ENCODE data around the gene HOXD13.

The HOXD13 gene

DNA sequence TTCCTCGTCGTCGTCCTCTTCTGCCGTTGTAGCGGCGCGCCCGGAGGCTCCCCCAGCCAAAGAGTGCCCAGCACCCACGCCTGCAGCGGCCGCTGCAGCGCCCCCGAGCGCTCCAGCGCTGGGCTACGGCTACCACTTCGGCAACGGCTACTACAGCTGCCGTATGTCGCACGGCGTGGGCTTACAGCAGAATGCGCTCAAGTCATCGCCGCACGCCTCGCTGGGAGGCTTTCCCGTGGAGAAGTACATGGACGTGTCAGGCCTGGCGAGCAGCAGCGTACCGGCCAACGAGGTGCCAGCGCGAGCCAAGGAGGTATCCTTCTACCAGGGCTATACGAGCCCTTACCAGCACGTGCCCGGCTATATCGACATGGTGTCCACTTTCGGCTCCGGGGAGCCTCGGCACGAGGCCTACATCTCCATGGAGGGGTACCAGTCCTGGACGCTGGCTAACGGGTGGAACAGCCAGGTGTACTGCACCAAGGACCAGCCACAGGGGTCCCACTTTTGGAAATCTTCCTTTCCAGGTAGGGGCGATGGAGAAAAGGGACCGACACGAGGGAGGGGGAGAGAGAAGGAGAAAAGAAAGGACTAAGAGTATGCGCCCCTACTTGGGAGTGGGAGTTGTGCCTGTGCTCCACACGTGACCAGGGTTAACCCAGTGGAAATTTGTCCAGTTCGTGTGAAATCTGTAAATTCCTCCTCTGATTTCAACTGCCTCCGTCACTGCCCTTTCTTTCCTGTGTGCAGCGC, 800 bp downstream of the HOXD13 start:
- Histone ChIP-seq H3K79me2 (ENCODE audit: control insufficient read depth, insufficient read depth, low read length, poor library complexity) (no peaks in the 10 kb centered on the region), H2BK120ac (ENCODE audit: insufficient read depth, low read length, poor library complexity) (no peak overlapping the region), H3K4me2 (ENCODE audit: low read length) (peak overlapping the region; percentile 83), H4K8ac (ENCODE audit: low read depth, low read length) (no peak overlapping the region), H3K27me3 (ENCODE audit: insufficient read depth, low read length) (peaks cover 78% of the 10 kb centered on the region), H4K12ac (ENCODE audit: low read depth, low read length) (no peak overlapping the region), H3K18ac (ENCODE audit: low read length) (no peak overlapping the region), H3K27ac (ENCODE audit: low read depth, low read length) (no peak overlapping the region), H2AK5ac (ENCODE audit: low read length) (no peak overlapping the region), H3K9me3 (ENCODE audit: insufficient read depth, low read depth, low read length) (peaks cover 4% of the 10 kb centered on the region), H3K4me1 (ENCODE audit: control insufficient read depth in 1 of 2, insufficient read depth in 2 of 2, low read length in 2 of 2) (peaks cover 8 to 15% of the 10 kb centered on the region in 2 experiments), H4K91ac (ENCODE audit: low read depth, low read length) (no peak overlapping the region), H2AFZ (ENCODE audit: insufficient read depth, low read length, poor library complexity) (peak overlapping the region; percentile 53), H3K4me3 (ENCODE audit: low read depth, low read length) (peak overlapping the region; percentile 67), H3K79me1 (ENCODE audit: low read length) (no peaks in the 10 kb centered on the region), H2BK12ac (ENCODE audit: low read length) (no peak overlapping the region), H3K14ac (ENCODE audit: low read length) (no peak overlapping the region), H3K36me3 (ENCODE audit: control insufficient read depth in 1 of 2, insufficient read depth in 2 of 2, low read length in 2 of 2) (no peaks in the 10 kb centered on the region), H3K23ac (ENCODE audit: low read length) (no peak overlapping the region), H2BK5ac (ENCODE audit: low read depth, low read length, poor library complexity) (no peak overlapping the region), H3K4ac (ENCODE audit: low read depth, low read length) (no peak overlapping the region), H3K9ac (ENCODE audit: low read length) (no peak overlapping the region)
- no peak for DNase-seq
- no CpG with 5 or more reads among the region's 53 CpGs for WGBS (ENCODE audit: extremely low coverage, insufficient coverage, insufficient read length)

DNA sequence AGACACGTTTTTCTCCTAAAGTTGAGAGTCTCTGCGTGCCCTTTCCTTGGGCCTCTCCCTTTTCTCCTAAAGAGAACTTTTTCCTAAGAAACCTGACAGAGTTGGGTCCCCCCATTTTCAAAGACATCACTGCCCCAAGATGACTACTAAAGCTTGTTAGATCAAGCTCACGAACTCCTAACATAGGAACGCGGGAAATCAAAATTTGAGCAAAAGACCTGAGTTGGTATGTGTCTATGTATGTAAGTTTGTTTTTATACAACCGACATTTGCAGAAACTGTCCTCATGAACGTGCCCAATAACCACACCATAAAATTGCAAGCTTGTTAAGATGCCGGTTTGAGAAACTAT, 1.4 kb downstream of the HOXD13 start:
- H4K91ac ChIP-seq (ENCODE audit: low read depth, low read length), result no peak overlapping the region
- no peak overlapping the region for H3K9ac ChIP-seq (ENCODE audit: low read length)
- H2AK5ac ChIP-seq (ENCODE audit: low read length), result no peak overlapping the region
- no peak overlapping the region for H3K27ac ChIP-seq (ENCODE audit: low read depth, low read length)
- no peak overlapping the region for H3K18ac ChIP-seq (ENCODE audit: low read length)
- no peak overlapping the region for H2BK12ac ChIP-seq (ENCODE audit: low read length)
- no peaks in the 10 kb centered on the region for H3K36me3 ChIP-seq (ENCODE audit: control insufficient read depth in 1 of 2, insufficient read depth in 2 of 2, low read length in 2 of 2)
- H3K4me3 ChIP-seq (ENCODE audit: low read depth, low read length), result no peak overlapping the region
- H3K4me1 ChIP-seq (ENCODE audit: control insufficient read depth in 1 of 2, insufficient read depth in 2 of 2, low read length in 2 of 2), result peaks cover 8 to 20% of the 10 kb centered on the region in 2 experiments
- H2AFZ ChIP-seq (ENCODE audit: insufficient read depth, low read length, poor library complexity), result no peak overlapping the region
- H3K14ac ChIP-seq (ENCODE audit: low read length), result no peak overlapping the region
- no peak overlapping the region for H3K23ac ChIP-seq (ENCODE audit: low read length)
- H3K9me3 ChIP-seq (ENCODE audit: insufficient read depth, low read depth, low read length), result peaks cover 6% of the 10 kb centered on the region
- WGBS (ENCODE audit: extremely low coverage, insufficient coverage, insufficient read length), result no CpG with 5 or more reads among the region's 8 CpGs
- H3K27me3 ChIP-seq (ENCODE audit: insufficient read depth, low read length), result peaks cover 78% of the 10 kb centered on the region
- H4K8ac ChIP-seq (ENCODE audit: low read depth, low read length), result no peak overlapping the region
- no peak overlapping the region for H3K4ac ChIP-seq (ENCODE audit: low read depth, low read length)
- no peaks in the 10 kb centered on the region for H3K79me1 ChIP-seq (ENCODE audit: low read length)
- H3K4me2 ChIP-seq (ENCODE audit: low read length), result no peak overlapping the region
- no peaks in the 10 kb centered on the region for H3K79me2 ChIP-seq (ENCODE audit: control insufficient read depth, insufficient read depth, low read length, poor library complexity)
- DNase-seq, result no peak
- no peak overlapping the region for H2BK120ac ChIP-seq (ENCODE audit: insufficient read depth, low read length, poor library complexity)
- no peak overlapping the region for H4K12ac ChIP-seq (ENCODE audit: low read depth, low read length)
- no peak overlapping the region for H2BK5ac ChIP-seq (ENCODE audit: low read depth, low read length, poor library complexity)

DNA sequence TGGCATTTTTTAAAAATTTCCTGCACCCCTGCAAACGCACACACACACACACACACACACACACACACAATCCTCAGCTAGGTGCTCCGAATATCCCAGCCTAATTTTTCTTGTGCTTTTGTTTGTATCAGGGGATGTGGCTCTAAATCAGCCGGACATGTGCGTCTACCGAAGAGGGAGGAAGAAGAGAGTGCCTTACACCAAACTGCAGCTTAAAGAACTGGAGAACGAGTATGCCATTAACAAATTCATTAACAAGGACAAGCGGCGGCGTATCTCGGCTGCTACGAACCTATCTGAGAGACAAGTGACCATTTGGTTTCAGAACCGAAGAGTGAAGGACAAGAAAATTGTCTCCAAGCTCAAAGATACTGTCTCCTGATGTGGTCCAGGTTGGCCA, 1.8 kb downstream of the HOXD13 start:
- Histone ChIP-seq H3K36me3 (ENCODE audit: control insufficient read depth in 1 of 2, insufficient read depth in 2 of 2, low read length in 2 of 2) (no peaks in the 10 kb centered on the region), H3K9ac (ENCODE audit: low read length) (no peak overlapping the region), H3K4me3 (ENCODE audit: low read depth, low read length) (no peak overlapping the region), H2BK12ac (ENCODE audit: low read length) (no peak overlapping the region), H3K14ac (ENCODE audit: low read length) (no peak overlapping the region), H3K27ac (ENCODE audit: low read depth, low read length) (no peak overlapping the region), H4K8ac (ENCODE audit: low read depth, low read length) (no peak overlapping the region), H3K23ac (ENCODE audit: low read length) (no peak overlapping the region), H3K18ac (ENCODE audit: low read length) (no peak overlapping the region), H2BK120ac (ENCODE audit: insufficient read depth, low read length, poor library complexity) (no peak overlapping the region), H3K79me2 (ENCODE audit: control insufficient read depth, insufficient read depth, low read length, poor library complexity) (no peaks in the 10 kb centered on the region), H3K4ac (ENCODE audit: low read depth, low read length) (no peak overlapping the region), H3K4me2 (ENCODE audit: low read length) (no peak overlapping the region), H4K12ac (ENCODE audit: low read depth, low read length) (no peak overlapping the region), H3K4me1 (ENCODE audit: control insufficient read depth in 1 of 2, insufficient read depth in 2 of 2, low read length in 2 of 2) (peaks cover 8 to 20% of the 10 kb centered on the region in 2 experiments), H3K9me3 (ENCODE audit: insufficient read depth, low read depth, low read length) (peaks cover 6% of the 10 kb centered on the region), H2AFZ (ENCODE audit: insufficient read depth, low read length, poor library complexity) (no peak overlapping the region), H2BK5ac (ENCODE audit: low read depth, low read length, poor library complexity) (no peak overlapping the region), H3K79me1 (ENCODE audit: low read length) (no peaks in the 10 kb centered on the region), H4K91ac (ENCODE audit: low read depth, low read length) (no peak overlapping the region), H3K27me3 (ENCODE audit: insufficient read depth, low read length) (peaks cover 79% of the 10 kb centered on the region), H2AK5ac (ENCODE audit: low read length) (no peak overlapping the region)
- no CpG with 5 or more reads among the region's 12 CpGs for WGBS (ENCODE audit: extremely low coverage, insufficient coverage, insufficient read length)
- DNase-seq, result no peak

- H3K4me3 ChIP-seq (ENCODE audit: low read depth, low read length), result no peak overlapping the region
- no peak overlapping the region for H4K8ac ChIP-seq (ENCODE audit: low read depth, low read length)
- no peak overlapping the region for H3K14ac ChIP-seq (ENCODE audit: low read length)
- H3K79me1 ChIP-seq (ENCODE audit: low read length), result no peaks in the 10 kb centered on the region
- H2AK5ac ChIP-seq (ENCODE audit: low read length), result no peak overlapping the region
- H3K36me3 ChIP-seq (ENCODE audit: control insufficient read depth in 1 of 2, insufficient read depth in 2 of 2, low read length in 2 of 2), result no peaks in the 10 kb centered on the region
- no peak overlapping the region for H3K9ac ChIP-seq (ENCODE audit: low read length)
- no peak overlapping the region for H4K12ac ChIP-seq (ENCODE audit: low read depth, low read length)
- WGBS (ENCODE audit: extremely low coverage, insufficient coverage, insufficient read length), result no CpG with 5 or more reads among the region's 5 CpGs
- H3K18ac ChIP-seq (ENCODE audit: low read length), result no peak overlapping the region
- H2AFZ ChIP-seq (ENCODE audit: insufficient read depth, low read length, poor library complexity), result no peak overlapping the region
- H3K27me3 ChIP-seq (ENCODE audit: insufficient read depth, low read length), result peaks cover 81% of the 10 kb centered on the region
- no peaks in the 10 kb centered on the region for H3K79me2 ChIP-seq (ENCODE audit: control insufficient read depth, insufficient read depth, low read length, poor library complexity)
- H3K23ac ChIP-seq (ENCODE audit: low read length), result no peak overlapping the region
- H3K4me2 ChIP-seq (ENCODE audit: low read length), result no peak overlapping the region
- no peak overlapping the region for H3K27ac ChIP-seq (ENCODE audit: low read depth, low read length)
- no peak overlapping the region for H2BK5ac ChIP-seq (ENCODE audit: low read depth, low read length, poor library complexity)
- no peak overlapping the region for H4K91ac ChIP-seq (ENCODE audit: low read depth, low read length)
- DNase-seq, result no peak
- H3K4me1 ChIP-seq (ENCODE audit: control insufficient read depth in 1 of 2, insufficient read depth in 2 of 2, low read length in 2 of 2), result peaks cover 10 to 27% of the 10 kb centered on the region in 2 experiments
- no peak overlapping the region for H2BK12ac ChIP-seq (ENCODE audit: low read length)
- no peak overlapping the region for H3K4ac ChIP-seq (ENCODE audit: low read depth, low read length)
- H2BK120ac ChIP-seq (ENCODE audit: insufficient read depth, low read length, poor library complexity), result no peak overlapping the region
- H3K9me3 ChIP-seq (ENCODE audit: insufficient read depth, low read depth, low read length), result peaks cover 10% of the 10 kb centered on the region
Measured at GRCh38 chr2:176095421-176095820, 2.9 kb downstream of the HOXD13 start.
